IMR-90 (cell line): ENCODE measurements around the gene BCAS1.

Experiments used
- CTCF ChIP-seq: conservative IDR thresholded peaks from 2 replicates; pipeline ENCODE4 v1.5.1; 2012; ENCODE audit warnings: mild to moderate bottlenecking, low read depth, low read length, improper control_type of control experiment
- ELK1 ChIP-seq: fragments of 150-350 bp; IDR thresholded peaks from 2 replicates; pipeline ENCODE4 v1.6.1; 2016; ENCODE audit warnings: low read depth, mild to moderate bottlenecking, low read length, moderate library complexity, borderline replicate concordance
- USF2 ChIP-seq: fragments of 150-350 bp; IDR thresholded peaks from 2 replicates; pipeline ENCODE4 v1.6.1; 2017; ENCODE audit warnings: mild to moderate bottlenecking, antibody characterized with exemption, low read length, low read depth

- TF ChIP-seq CTCF (no peak), ELK1 (no peak), USF2 (no peak)
These were observed 42.7 kb downstream of the BCAS1 start for GRCh38 chr20:54027704-54028103.
